HK-2 (cell line): ENCODE measurements around the gene HK2.
"Not testable (repeated sequence)": the region's sequence is repeated elsewhere in the genome, so short reads cannot be mapped to it uniquely, and the experiment has no call there.

Experiments
- DNase-seq: peaks from one replicate; pipeline ENCODE4 v3.0.0-alpha.2; 2018; ENCODE audit not compliant: unreplicated experiment

The HK2 gene

GRCh38 chr2:74833418-74834233 is at the start of gene HK2:
TSS of gene HK2 (plus strand) at chr2:74834127. CDS start at chr2:74834581, 454 bp downstream.
- DNase-seq = peak; percentile 85

GRCh38 chr2:74789271-74789670 is 44.7 kb upstream of the HK2 start:
- no peak for DNase-seq

GRCh38 chr2:74792282-74792681 is 41.6 kb upstream of the HK2 start:
- DNase-seq = no peak

GRCh38 chr2:74794878-74795277 is 39.0 kb upstream of the HK2 start:
- not testable (repeated sequence) for DNase-seq

GRCh38 chr2:74806355-74806839 is 27.5 kb upstream of the HK2 start:
- no peak for DNase-seq

GRCh38 chr2:74806920-74807319 is 27.0 kb upstream of the HK2 start:
- DNase-seq = no peak

GRCh38 chr2:74812787-74813590 is 20.9 kb upstream of the HK2 start:
- no peak for DNase-seq

- DNase-seq = no peak
These were observed 19.8 kb upstream of the HK2 start for GRCh38 chr2:74814102-74814501.

GRCh38 chr2:74815941-74816340 is 18.0 kb upstream of the HK2 start:
- DNase-seq = no peak

GRCh38 chr2:74816540-74817303 is 17.2 kb upstream of the HK2 start:
- DNase-seq = no peak

- no peak for DNase-seq
These were observed 16.6 kb upstream of the HK2 start for GRCh38 chr2:74817304-74817675.

GRCh38 chr2:74819702-74820101 is 14.2 kb upstream of the HK2 start:
- DNase-seq = no peak

GRCh38 chr2:74821177-74822126 is 12.5 kb upstream of the HK2 start:
- DNase-seq = no peak

- DNase-seq = no peak
These were observed 11.0 kb upstream of the HK2 start for GRCh38 chr2:74822771-74823566.

GRCh38 chr2:74824679-74825078 is 9.2 kb upstream of the HK2 start:
- DNase-seq = no peak

GRCh38 chr2:74828543-74828942 is 5.4 kb upstream of the HK2 start:
- DNase-seq = no peak

GRCh38 chr2:74831693-74832530 is 2.0 kb upstream of the HK2 start:
- peak; percentile 17 for DNase-seq

GRCh38 chr2:74834234-74834791 is 386 bp downstream of the HK2 start:
- not testable (repeated sequence) for DNase-seq
